ENCODE results near the gene FAM98C.

FAM98C gene

GRCh38 chr19:38452430-38453366 is 49.8 kb downstream of the FAM98C start:
- no peak for DNase-seq (ENCODE audit: low read depth in 3 of 3, low spot score in 1 of 3)

- DNase-seq (ENCODE audit: low read depth in 3 of 3, low spot score in 1 of 3) = no peak
These were observed 50.7 kb downstream of the FAM98C start for GRCh38 chr19:38453596-38453995.

GRCh38 chr19:38455031-38455430 is 52.1 kb downstream of the FAM98C start:
- no peak for DNase-seq (ENCODE audit: low read depth in 3 of 3, low spot score in 1 of 3)

- no peak for DNase-seq (ENCODE audit: low read depth in 3 of 3, low spot score in 1 of 3)
These were observed 54.3 kb downstream of the FAM98C start for GRCh38 chr19:38457202-38457601.

- DNase-seq (ENCODE audit: low read depth in 3 of 3, low spot score in 1 of 3) = no peak
These were observed 55.0 kb downstream of the FAM98C start for GRCh38 chr19:38457690-38458405.
